Right cardiac atrium (tissue), 5 donors: ENCODE measurements around the gene MGLL. TPM values are rescaled to one million over a fixed set of nuclear protein-coding genes. Genes with fewer than 3 reads are reported as not detected.
A peak's percentile ranks its signal among the peaks of the same experiment; 100 is the strongest.

Experiments used
- ATAC-seq, 2 donors: fragments of 200-7000 bp; cut with Tn5 transposase; one replicate each; pipeline versions ENCODE4 v1.8.0 to v1.9.1; 2020; ENCODE audit warnings: moderate library complexity in 2 of 2, mild to moderate bottlenecking in 1 of 2
- DNase-seq, 3 donors: peaks; one replicate each; pipeline ENCODE4 v3.0.0-alpha.2; 2020
- H3K27ac ChIP-seq: one replicate; pipeline ENCODE4 v1.5.1; 2013; ENCODE audit warnings: mild to moderate bottlenecking, low read length, control low read depth, moderate library complexity
- H3K27me3 ChIP-seq: one replicate; pipeline ENCODE4 v1.6.1; 2013; ENCODE audit not compliant: control insufficient read depth, insufficient read depth
- H3K4me1 ChIP-seq: one replicate; pipeline ENCODE4 v1.6.1; 2013; ENCODE audit warnings: low read length; ENCODE audit not compliant: control insufficient read depth, insufficient read depth
- H3K4me3 ChIP-seq: one replicate; pipeline ENCODE4 v1.5.1; 2013; ENCODE audit warnings: low read length, control low read depth
- H3K9me3 ChIP-seq: one replicate; pipeline ENCODE4 v1.6.1; 2013; ENCODE audit warnings: low read length; ENCODE audit not compliant: control insufficient read depth
- WGBS: extraction: QIAGEN DNeasy Blood & Tissue Kit; methylation state at CpG from one replicate; pipeline ENCODE4 v1.1.7; 2013; 5-methylcytosine and 5-hydroxymethylcytosine counted together
- intact Hi-C, 4 donors: fragments of 100-400 bp; cut with DNase I; formaldehyde crosslinking; loops; one replicate each; pipeline versions ENCODE4 v1.11.0 to v1.14.0; 2022 to 2023
- polyA plus RNA-seq: library from polyadenylated mRNA; stranded (reverse); fragments of 200-250 nt; gene quantifications from one replicate; pipeline ENCODE4 v1.2.3, GENCODE V29; 2013
- total RNA-seq, 4 donors: library from RNA; stranded (reverse); fragmentation: NEBNext Ultra II Directional; extraction: Animal tissue kit (Norgen Biotek cat#: 25700); gene quantifications; one replicate each; pipeline ENCODE4 v1.2.1, GENCODE V29; 2021
- donor health status: healthy with polysubstance abuse.
- donor health status: DM: no; HTN: yes; CAD: no.
- donor health status: DM: no; HTN: no; CAD: no.
- donor health status: DM: no; HTN: yes; CAD: no; lungs with severe emphysema.
- donor health status: DM: yes; HTN: yes; CAD: no.

MGLL gene
- total and polyA plus RNA-seq, 5 donors: 52.2 to 80.4 (median 64.9) TPM

GRCh38 chr3:127835993-127836882 lies 13.9 kb upstream of the MGLL start:
- intact Hi-C loops: no loop called here
- no peak for ATAC-seq
- Histone ChIP-seq H3K4me3 (no peak overlapping the region), H3K9me3 (no peaks in the 10 kb centered on the region), H3K27me3 (no peaks in the 10 kb centered on the region), H3K4me1 (no peaks in the 10 kb centered on the region), H3K27ac (no peak overlapping the region)
- DNase-seq: no peak
- WGBS: 76% methylated on average over 8 of the region's 8 CpGs

- Histone ChIP-seq H3K4me3 (no peak overlapping the region), H3K4me1 (no peaks in the 10 kb centered on the region), H3K9me3 (peaks cover 2% of the 10 kb centered on the region), H3K27ac (no peak overlapping the region), H3K27me3 (no peaks in the 10 kb centered on the region)
- intact Hi-C loops: loop anchor here in 3 of 4 donors (5.0 kb wide), 2 partner anchors 182 to 192 kb away; no protein-coding TSS in a partner anchor
- DNase-seq (no peak), ATAC-seq (no peak)
- WGBS: 93% methylated on average over 4 of the region's 4 CpGs
These were observed 12.5 kb upstream of the MGLL start for GRCh38 chr3:127834771-127835170.

- ATAC-seq: no peak
- 95% methylated on average over 2 of the region's 2 CpGs for WGBS
These were observed 11.1 kb upstream of the MGLL start for GRCh38 chr3:127833281-127834032.

GRCh38 chr3:127831723-127832172 lies 9.4 kb upstream of the MGLL start:
- Histone ChIP-seq H3K27me3 (no peaks in the 10 kb centered on the region), H3K4me3 (no peak overlapping the region), H3K4me1 (no peaks in the 10 kb centered on the region), H3K9me3 (peaks cover 2% of the 10 kb centered on the region), H3K27ac (no peak overlapping the region)
- intact Hi-C loops: loop anchor here in 3 of 4 donors (5.0 kb wide), 2 partner anchors 179 to 189 kb away; no protein-coding TSS in a partner anchor
- WGBS: 58% methylated on average over 4 of the region's 4 CpGs
- peak; percentile 44 to 55 for ATAC-seq
- DNase-seq: peak; percentile 45 to 70 (median 68)

More at GRCh38 chr3:127833281-127834032, 11.1 kb upstream of the MGLL start:
- no peak for DNase-seq
- Histone ChIP-seq H3K4me3 (no peak overlapping the region), H3K4me1 (no peaks in the 10 kb centered on the region), H3K27me3 (no peaks in the 10 kb centered on the region), H3K27ac (no peak overlapping the region), H3K9me3 (peaks cover 2% of the 10 kb centered on the region)
- intact Hi-C loops: loop anchor here in 3 of 4 donors (5.0 kb wide), 2 partner anchors 181 to 191 kb away; no protein-coding TSS in a partner anchor

GRCh38 chr3:127829537-127829936 lies 7.2 kb upstream of the MGLL start:
- Histone ChIP-seq H3K4me3 (no peak overlapping the region), H3K27me3 (no peaks in the 10 kb centered on the region), H3K4me1 (no peaks in the 10 kb centered on the region), H3K9me3 (peaks cover 2% of the 10 kb centered on the region), H3K27ac (no peak overlapping the region)
- intact Hi-C loops: loop anchor here in 2 of 4 donors (10.0 kb wide), 4 partner anchors 65 to 165 kb away; no protein-coding TSS in a partner anchor
- 0% methylated on average over 1 of the region's 1 CpG for WGBS
- ATAC-seq: no peak
- no peak for DNase-seq

GRCh38 chr3:127827808-127828207 lies 5.5 kb upstream of the MGLL start:
- Histone ChIP-seq H3K9me3 (peaks cover 2% of the 10 kb centered on the region), H3K27ac (no peak overlapping the region), H3K4me3 (no peak overlapping the region), H3K27me3 (no peaks in the 10 kb centered on the region), H3K4me1 (no peaks in the 10 kb centered on the region)
- WGBS: 88% methylated on average over 2 of the region's 2 CpGs
- intact Hi-C loops: loop anchor here in 2 of 4 donors (10.0 kb wide), 4 partner anchors 63 to 163 kb away; no protein-coding TSS in a partner anchor
- DNase-seq (no peak), ATAC-seq (no peak)

DNA sequence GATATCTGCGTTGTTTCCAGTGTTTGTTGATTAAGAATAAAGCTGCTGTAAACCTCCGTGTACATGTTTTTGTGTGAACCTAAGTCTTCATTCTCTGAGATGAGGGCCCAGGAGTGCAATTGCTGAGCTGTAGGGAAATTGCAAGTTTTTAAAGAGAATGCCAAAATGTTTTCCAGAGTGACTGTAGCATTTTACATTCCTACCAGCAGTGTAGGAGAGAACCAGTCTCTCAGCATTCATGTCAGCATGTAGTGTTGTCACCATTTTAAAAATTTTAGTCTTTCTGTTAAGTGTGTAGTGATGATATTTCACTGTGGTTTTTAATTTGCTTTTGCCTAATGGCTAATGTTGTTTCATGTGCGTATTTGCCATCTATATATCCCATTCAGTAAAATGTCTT lies 3.4 kb upstream of the MGLL start:
- Histone ChIP-seq H3K27ac (no peak overlapping the region), H3K9me3 (peaks cover 2% of the 10 kb centered on the region), H3K27me3 (no peaks in the 10 kb centered on the region), H3K4me3 (no peak overlapping the region), H3K4me1 (no peaks in the 10 kb centered on the region)
- DNase-seq (no peak), ATAC-seq (no peak)
- 87% methylated on average over 3 of the region's 3 CpGs for WGBS
- intact Hi-C loops: loop anchor here in 2 of 4 donors (10.0 kb wide), 4 partner anchors 61 to 161 kb away; no protein-coding TSS in a partner anchor

GRCh38 chr3:127824151-127824825 lies 2.0 kb upstream of the MGLL start:
- H3K4me1 ChIP-seq: no peaks in the 10 kb centered on the region
- no peaks in the 10 kb centered on the region for H3K27me3 ChIP-seq
- H3K9me3 ChIP-seq: no peaks in the 10 kb centered on the region
- DNase-seq (no peak), ATAC-seq (no peak)
- intact Hi-C loops: loop anchor here (5.0 to 10.0 kb wide), 6 partner anchors 59 to 159 kb away; no protein-coding TSS in a partner anchor
- WGBS: 91% methylated on average over 14 of the region's 14 CpGs
- no peak overlapping the region for H3K27ac ChIP-seq
- H3K4me3 ChIP-seq: no peak overlapping the region

DNA sequence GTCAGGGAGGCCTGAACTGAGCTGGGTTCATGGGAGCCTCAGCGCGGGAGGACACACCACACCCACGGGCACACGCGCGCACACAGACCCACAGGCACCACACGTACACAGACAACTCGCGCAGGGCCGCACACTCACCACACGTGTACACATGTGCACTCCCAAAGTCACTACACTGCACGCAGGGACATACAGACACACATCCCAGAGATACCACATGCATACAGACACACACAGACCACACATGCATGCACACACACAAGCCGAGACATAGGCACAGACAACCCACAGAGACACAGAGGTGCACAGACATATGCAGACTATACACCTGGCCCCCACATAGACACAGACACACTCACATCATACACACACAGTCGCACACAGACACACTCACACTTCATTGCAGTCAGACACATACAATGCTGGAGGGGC lies 1.1 kb upstream of the MGLL start:
- peak overlapping the region; percentile 85 for H3K4me3 ChIP-seq
- H3K27me3 ChIP-seq: no peaks in the 10 kb centered on the region
- H3K4me1 ChIP-seq: no peaks in the 10 kb centered on the region
- no peak for ATAC-seq
- WGBS: 20% methylated on average over 14 of the region's 14 CpGs
- DNase-seq: no peak
- intact Hi-C loops: loop anchor here (5.0 to 10.0 kb wide), 6 partner anchors 59 to 159 kb away; no protein-coding TSS in a partner anchor
- no peaks in the 10 kb centered on the region for H3K9me3 ChIP-seq
- H3K27ac ChIP-seq: no peak overlapping the region

GRCh38 chr3:127822682-127823425 lies 539 bp upstream of the MGLL start:
- Histone ChIP-seq H3K27me3 (no peaks in the 10 kb centered on the region), H3K27ac (peak overlapping the region; percentile 94), H3K4me3 (peak overlapping the region; percentile 85), H3K4me1 (no peaks in the 10 kb centered on the region), H3K9me3 (no peaks in the 10 kb centered on the region)
- WGBS: under 1% methylated on average over 97 of the region's 99 CpGs
- intact Hi-C loops: loop anchor here (5.0 to 10.0 kb wide), 6 partner anchors 58 to 158 kb away; no protein-coding TSS in a partner anchor
- DNase-seq (peak; percentile 78 to 92 (median 90)), ATAC-seq (peak; percentile 87 to 92)
